ENCODE measurements around the gene MAT2A. TPM values are rescaled to one million over a fixed set of nuclear protein-coding genes. Genes with fewer than 3 reads are reported as not detected.

The MAT2A gene
- total and polyA plus RNA-seq, 2 of the 8 experiments (the other 6 are each of a cell fraction or from before 2014, with no cell fraction given): 255 to 307 TPM

DNA sequence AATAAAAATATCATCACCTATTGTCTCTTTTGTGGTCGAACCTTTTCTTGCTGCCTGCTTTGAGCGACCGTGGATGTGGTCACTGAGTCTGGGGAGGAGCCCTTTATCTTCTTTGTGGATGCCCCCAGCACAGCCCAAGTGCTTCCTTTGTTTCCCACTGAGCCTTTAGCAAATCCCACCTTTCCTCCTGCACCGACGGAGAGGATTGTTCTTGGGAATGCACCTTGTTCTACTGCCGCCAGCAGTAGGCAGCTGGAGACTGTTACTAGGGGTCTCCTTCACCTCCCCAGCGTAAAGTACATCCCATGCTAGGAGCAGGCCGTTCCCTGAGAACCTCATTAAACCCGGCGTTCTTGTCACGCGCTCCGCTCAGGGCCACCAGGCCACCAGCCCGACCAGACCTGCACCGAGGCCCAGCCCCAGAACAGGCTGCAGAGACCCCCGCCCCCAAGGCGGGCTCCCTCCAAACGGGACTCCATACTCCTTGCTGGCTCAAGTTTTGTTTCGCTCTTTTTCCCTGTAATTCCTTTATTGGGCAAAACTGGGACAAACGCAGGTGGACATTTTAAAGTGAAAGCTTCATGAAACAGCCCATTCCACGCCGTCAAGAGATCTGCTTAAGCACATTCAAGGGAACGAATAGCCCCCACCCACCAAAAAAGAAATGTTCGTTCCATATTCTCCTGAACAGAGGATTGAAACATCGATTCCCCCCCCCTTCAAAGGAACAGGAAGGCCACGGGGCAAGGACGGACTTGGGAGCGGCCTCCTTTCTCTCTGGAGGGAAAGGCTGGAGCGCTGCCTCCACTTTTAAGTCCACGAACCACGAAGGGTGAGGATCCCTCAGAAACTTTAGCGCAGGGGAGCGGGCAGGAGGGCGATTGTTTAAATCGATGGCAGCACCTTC is 1.1 kb upstream of the MAT2A start:
- peak overlapping the region; percentile 71; the same call in 1 of the 2 replicates for H2BK12ac ChIP-seq (ENCODE audit: low read depth, low read length)
- H2AFZ ChIP-seq (ENCODE audit: low read length): no peak overlapping the region
- H3K4me3 ChIP-seq (ENCODE audit: extremely low read depth in 1 of 4, insufficient read depth in 2 of 4, low read depth in 3 of 4, low read length in 4 of 4): peak overlapping the region; percentile 87 to 100 (median 98)
- H3K27me3 ChIP-seq (replicated peaks in 1 of 4; ENCODE audit: control insufficient read depth in 3 of 4, extremely low read depth in 1 of 4, insufficient read depth in 3 of 4, low read length in 3 of 4): no peaks in the 10 kb centered on the region
- H3K23me2 ChIP-seq (ENCODE audit: low read depth, low read length): no peaks in the 10 kb centered on the region; the same call in 1 of the 2 replicates
- peaks cover 2 to 7% (median 5%) of the 10 kb centered on the region in 4 experiments; a peak in 4 of 7 replicates for H3K4me1 ChIP-seq (replicated peaks in 1 of 4; ENCODE audit: control insufficient read depth in 3 of 4, insufficient read depth in 4 of 4, low read length in 3 of 4)
- H2BK15ac ChIP-seq (ENCODE audit: low read length): peak overlapping the region; percentile 37; the same call in 1 of the 2 replicates
- peak overlapping the region; percentile 99 for H3K4ac ChIP-seq (replicated peaks; ENCODE audit: insufficient read length, low read depth, low read length)
- FAIRE-seq (no peak), DNase-seq (ENCODE audit: low read depth in 1 of 2, low spot score in 2 of 2) (peak; percentile 56 to 69)
- H3K9ac ChIP-seq (replicated peaks in 1 of 4; ENCODE audit: extremely low read depth in 1 of 4, low read depth in 3 of 4, low read length in 3 of 4): peak overlapping the region; percentile 96 to 100 (median 98)
- no peaks in the 10 kb centered on the region for H3K79me1 ChIP-seq (ENCODE audit: low read depth, low read length)
- H3K23ac ChIP-seq (ENCODE audit: insufficient read length): no peak overlapping the region
- H2BK120ac ChIP-seq (replicated peaks; ENCODE audit: low read depth, low read length): peak overlapping the region; percentile 81
- 3% methylated on average over 35 of the region's 35 CpGs; no CpG with 5 or more reads in 1 of the 2 experiments for WGBS, 2 experiments (ENCODE audit: extremely low coverage in 1 of 2, insufficient coverage in 1 of 2, insufficient read length in 1 of 2, insufficient replicate concordance in 2 of 2, low coverage in 1 of 2, low lambda C conversion rate in 2 of 2, missing lambda C conversion rate in 1 of 2)
- peak overlapping the region; percentile 13; the same call in 1 of the 2 replicates for H2BK20ac ChIP-seq (ENCODE audit: low read length)
- peak overlapping the region; percentile 72; the same call in 1 of the 2 replicates for H2AK5ac ChIP-seq (ENCODE audit: low read depth, low read length)
- CTCF ChIA-PET (ENCODE audit: partially characterized antibody): interaction anchor here (0.5 to 7.3 kb wide), 22 partner anchors 11 to 237 kb away, joined by 3 to 84 read pairs (median 4); partner anchors contain the start of gene SH2D6
- POLR2A ChIA-PET (ENCODE audit: partially characterized antibody): interaction anchor here (0.6 to 38.6 kb wide), 42 partner anchors 8 to 665 kb away, joined by 3 to 1889 read pairs (median 8); partner anchors contain the start of genes C2orf68, CAPG, ELMOD3 and GGCX
- H3K56ac ChIP-seq (replicated peaks; ENCODE audit: insufficient read length, low read depth, low read length): peak overlapping the region; percentile 94
- peak overlapping the region; percentile 100 for H4K8ac ChIP-seq (ENCODE audit: extremely low read depth, insufficient read depth, low read length)
- H3K4me2 ChIP-seq (ENCODE audit: insufficient read depth in 1 of 2, low read depth in 2 of 2, low read length in 2 of 2): peak overlapping the region; percentile 77 to 85
- H3K9me3 ChIP-seq (ENCODE audit: insufficient read depth in 2 of 2, low read depth in 1 of 2, low read length in 1 of 2): no peaks in the 10 kb centered on the region
- H3K27ac ChIP-seq (ENCODE audit: low read depth, low read length): peak overlapping the region; percentile 100
- H2BK5ac ChIP-seq (ENCODE audit: low read depth, low read length): peak overlapping the region; percentile 100
- H4K5ac ChIP-seq (ENCODE audit: insufficient read length, low read depth, low read length): peak overlapping the region; percentile 98
- peaks cover 24 to 28% of the 10 kb centered on the region in 2 experiments for H4K20me1 ChIP-seq (replicated peaks in 1 of 2; ENCODE audit: control insufficient read depth in 1 of 2, insufficient read depth in 2 of 2, low read length in 2 of 2)
- H3K18ac ChIP-seq (ENCODE audit: extremely low read depth, low read length): peak overlapping the region; percentile 96
- peaks cover 20 to 32% (median 21%) of the 10 kb centered on the region in 4 experiments for H3K36me3 ChIP-seq (ENCODE audit: control insufficient read depth in 2 of 4, insufficient read depth in 4 of 4, low read length in 3 of 4)
- peak overlapping the region; percentile 94 for H4K91ac ChIP-seq (replicated peaks; ENCODE audit: insufficient read length, low read length)
- peaks cover 26 to 49% of the 10 kb centered on the region in 2 experiments for H3K79me2 ChIP-seq (ENCODE audit: control insufficient read depth in 1 of 2, insufficient read depth in 2 of 2, low read length in 2 of 2)
- no peak overlapping the region for H3K14ac ChIP-seq (ENCODE audit: insufficient read length)
- TF ChIP-seq HDAC6 (IDR thresholded peaks at IDR 0.05; ENCODE audit: low read depth, low read length): no peak
- no peak for TF ChIP-seq JUN (IDR thresholded peaks at IDR 0.05; ENCODE audit: low read depth, low read length)
- TF ChIP-seq RNF2 (IDR thresholded peaks at IDR 0.05; ENCODE audit: borderline replicate concordance, low read depth, low read length, missing control alignments, poor library complexity, severe bottlenecking): no peak
- TF ChIP-seq SP1 (IDR thresholded peaks at IDR 0.05; ENCODE audit: low read depth, low read length): no peak
- TF ChIP-seq CTBP2 (IDR thresholded peaks at IDR 0.05; ENCODE audit: borderline replicate concordance, insufficient read depth, insufficient read length, low read length): no peak
- no peak for TF ChIP-seq SIX5 (IDR thresholded peaks at IDR 0.05; ENCODE audit: low read depth, low read length)
- peak; percentile 90 for TF ChIP-seq TAF1 (IDR thresholded peaks at IDR 0.05; ENCODE audit: low read depth, low read length)
- 0 out of 4 replicates have a peak, but pooled peaks of 1 of the 2 experiments have one; percentile 23 for TF ChIP-seq SIN3A (conservative IDR thresholded peaks at IDR 0.05 in 1 of 2, IDR thresholded peaks at IDR 0.05 in 1 of 2; ENCODE audit: low read depth in 1 of 2, low read length in 2 of 2)
- no peak for TF ChIP-seq POU5F1 (IDR thresholded peaks at IDR 0.05; ENCODE audit: low read depth, low read length)
- TF ChIP-seq ZNF274 (IDR thresholded peaks at IDR 0.05; ENCODE audit: borderline replicate concordance, extremely low read depth, low read length): no peak

Data from H1 (cell line).